ENCODE data around the gene TPBGL.

DNA sequence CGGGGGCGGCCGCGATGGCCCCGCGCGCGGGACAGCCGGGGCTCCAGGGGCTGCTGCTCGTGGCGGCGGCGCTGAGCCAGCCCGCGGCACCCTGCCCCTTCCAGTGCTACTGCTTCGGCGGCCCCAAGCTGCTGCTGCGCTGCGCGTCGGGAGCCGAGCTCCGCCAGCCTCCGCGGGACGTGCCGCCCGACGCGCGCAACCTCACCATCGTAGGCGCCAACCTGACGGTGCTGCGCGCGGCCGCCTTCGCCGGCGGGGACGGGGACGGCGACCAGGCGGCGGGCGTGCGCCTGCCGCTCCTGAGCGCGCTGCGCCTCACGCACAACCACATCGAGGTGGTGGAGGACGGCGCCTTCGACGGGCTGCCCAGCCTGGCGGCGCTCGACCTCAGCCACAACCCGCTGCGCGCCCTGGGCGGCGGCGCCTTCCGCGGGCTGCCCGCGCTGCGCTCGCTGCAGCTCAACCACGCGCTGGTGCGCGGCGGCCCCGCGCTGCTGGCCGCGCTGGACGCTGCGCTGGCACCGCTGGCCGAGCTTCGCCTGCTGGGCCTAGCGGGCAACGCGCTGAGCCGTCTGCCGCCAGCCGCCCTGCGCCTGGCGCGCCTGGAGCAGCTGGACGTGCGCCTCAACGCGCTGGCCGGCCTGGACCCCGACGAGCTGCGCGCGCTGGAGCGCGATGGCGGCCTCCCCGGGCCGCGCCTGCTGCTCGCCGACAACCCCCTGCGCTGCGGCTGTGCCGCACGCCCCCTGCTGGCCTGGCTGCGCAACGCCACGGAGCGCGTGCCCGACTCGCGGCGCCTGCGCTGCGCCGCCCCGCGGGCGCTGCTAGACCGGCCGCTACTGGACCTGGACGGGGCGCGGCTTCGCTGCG is 697 bp downstream of the TPBGL start:
- TF ChIP-seq, protein P1, sequence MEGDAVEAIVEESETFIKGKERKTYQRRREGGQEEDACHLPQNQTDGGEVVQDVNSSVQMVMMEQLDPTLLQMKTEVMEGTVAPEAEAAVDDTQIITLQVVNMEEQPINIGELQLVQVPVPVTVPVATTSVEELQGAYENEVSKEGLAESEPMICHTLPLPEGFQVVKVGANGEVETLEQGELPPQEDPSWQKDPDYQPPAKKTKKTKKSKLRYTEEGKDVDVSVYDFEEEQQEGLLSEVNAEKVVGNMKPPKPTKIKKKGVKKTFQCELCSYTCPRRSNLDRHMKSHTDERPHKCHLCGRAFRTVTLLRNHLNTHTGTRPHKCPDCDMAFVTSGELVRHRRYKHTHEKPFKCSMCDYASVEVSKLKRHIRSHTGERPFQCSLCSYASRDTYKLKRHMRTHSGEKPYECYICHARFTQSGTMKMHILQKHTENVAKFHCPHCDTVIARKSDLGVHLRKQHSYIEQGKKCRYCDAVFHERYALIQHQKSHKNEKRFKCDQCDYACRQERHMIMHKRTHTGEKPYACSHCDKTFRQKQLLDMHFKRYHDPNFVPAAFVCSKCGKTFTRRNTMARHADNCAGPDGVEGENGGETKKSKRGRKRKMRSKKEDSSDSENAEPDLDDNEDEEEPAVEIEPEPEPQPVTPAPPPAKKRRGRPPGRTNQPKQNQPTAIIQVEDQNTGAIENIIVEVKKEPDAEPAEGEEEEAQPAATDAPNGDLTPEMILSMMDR (conservative IDR thresholded peaks at IDR 0.05; ENCODE audit: low read depth, low read length): peak; percentile 99
- no peak for TF ChIP-seq POLR2A (IDR thresholded peaks at IDR 0.05; ENCODE audit: low read depth, low read length)
- no peak for TF ChIP-seq BHLHE40 (IDR thresholded peaks at IDR 0.05; ENCODE audit: low read depth, low read length)
- peak; percentile 66 for TF ChIP-seq RAD21 (IDR thresholded peaks at IDR 0.05; ENCODE audit: low read length)
- TF ChIP-seq, protein P2, sequence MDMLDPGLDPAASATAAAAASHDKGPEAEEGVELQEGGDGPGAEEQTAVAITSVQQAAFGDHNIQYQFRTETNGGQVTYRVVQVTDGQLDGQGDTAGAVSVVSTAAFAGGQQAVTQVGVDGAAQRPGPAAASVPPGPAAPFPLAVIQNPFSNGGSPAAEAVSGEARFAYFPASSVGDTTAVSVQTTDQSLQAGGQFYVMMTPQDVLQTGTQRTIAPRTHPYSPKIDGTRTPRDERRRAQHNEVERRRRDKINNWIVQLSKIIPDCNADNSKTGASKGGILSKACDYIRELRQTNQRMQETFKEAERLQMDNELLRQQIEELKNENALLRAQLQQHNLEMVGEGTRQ (IDR thresholded peaks at IDR 0.05; ENCODE audit: low read depth, low read length): peak; percentile 57; the same call in 1 of the 2 replicates
- TF ChIP-seq FOS (IDR thresholded peaks at IDR 0.05; ENCODE audit: low read depth, low read length): no peak
- 0 out of 2 replicates have a peak, but pooled peaks have one; percentile 9 for TF ChIP-seq CEBPB (IDR thresholded peaks at IDR 0.05; ENCODE audit: low read depth, low read length)
- no peak for TF ChIP-seq MAFK (IDR thresholded peaks at IDR 0.05; ENCODE audit: low read depth, low read length)

All from IMR-90 (cell line).